GM12878 (cell line): ENCODE data around the gene FEN1. TPM values are rescaled to one million over a fixed set of nuclear protein-coding genes. Genes with fewer than 3 reads are reported as not detected.
A peak's percentile ranks its signal among the peaks of the same experiment; 100 is the strongest.

Experiments
- ATAC-seq: fragments of 200-7000 bp; cut with Tn5 transposase; 3 replicates; pipeline ENCODE4 v1.9.1; 2020; ENCODE audit warnings: mild to moderate bottlenecking, moderate library complexity
- BruUV-seq: library from RNA; stranded (reverse); fragments of 400-500 nt; replicated peaks from 2 replicates; lab custom pipeline; 2021; lab: Mats Ljungman, UMichigan
- CTCF ChIA-PET: fragments of 300-600 bp; sonication (Branson Sonifier 250); formaldehyde crosslinking; extraction: SDS; loops from one replicate; lab custom pipeline; 2021; ENCODE audit warnings: inconsistent platforms; lab: Yijun Ruan, JAX
- POLR2A ChIA-PET: fragments of 350-600 bp; formaldehyde crosslinking; extraction: SDS; loops from one replicate; lab custom pipeline; 2021; ENCODE audit warnings: inconsistent platforms; lab: Charles Lee
- RAD21 ChIA-PET: fragments of 300-600 bp; sonication (Branson Sonifier 250); formaldehyde crosslinking; loops from one replicate; lab custom pipeline; 2023; ENCODE audit warnings: antibody characterized with exemption; ENCODE audit not compliant: unreplicated experiment; lab: Charles Lee
- SMC1A ChIA-PET: fragments of 300-600 bp; sonication (Branson Sonifier 250); formaldehyde crosslinking; loops from one replicate; lab custom pipeline; 2023; ENCODE audit not compliant: unreplicated experiment, uncharacterized antibody; lab: Charles Lee
- DNase-seq: peaks from one replicate; pipeline ENCODE4 v3.0.0-alpha.2; 2011; ENCODE audit warnings: low read depth, low spot score
- FAIRE-seq: peaks from 3 replicates; lab custom pipeline; 2011; peaks lifted over from hg19 to GRCh38; lab: Jason Lieb, UNC
- H2AFZ ChIP-seq: 2 replicates; pipeline ENCODE4 v1.6.0; 2011; ENCODE audit warnings: low read depth, low read length, control low read depth; ENCODE audit not compliant: control insufficient read depth
- H3K27ac ChIP-seq: 2 replicates; pipeline ENCODE4 v1.5.1; 2011; ENCODE audit warnings: control low read depth; ENCODE audit not compliant: control insufficient read depth, insufficient read depth
- H3K27me3 ChIP-seq, 2 experiments: replicated peaks in 1 of 2; 2 replicates each; pipeline versions ENCODE4 v1.6.0 to v1.6.1; 2011; ENCODE audit warnings: low read length in 1 of 2; ENCODE audit not compliant: control insufficient read depth in 2 of 2, insufficient read depth in 2 of 2
- H3K36me3 ChIP-seq, 2 experiments: 2 replicates each; pipeline ENCODE4 v1.5.1; 2011; ENCODE audit warnings: low read length in 1 of 2; ENCODE audit not compliant: control insufficient read depth in 2 of 2, insufficient read depth in 2 of 2
- H3K4me1 ChIP-seq: 2 replicates; pipeline ENCODE4 v1.6.1; 2011; ENCODE audit warnings: mild to moderate bottlenecking, low read length, moderate library complexity, mixed read lengths; ENCODE audit not compliant: control insufficient read depth, insufficient read depth
- H3K4me2 ChIP-seq: 2 replicates; pipeline ENCODE4 v1.6.0; 2011; ENCODE audit warnings: control low read depth; ENCODE audit not compliant: control insufficient read depth, insufficient read depth
- H3K4me3 ChIP-seq: fragments of 200-600 bp; sonication (generic); 2 replicates; pipeline ENCODE4 v1.5.1; 2016
- H3K79me2 ChIP-seq: 2 replicates; pipeline ENCODE4 v1.6.0; 2011; ENCODE audit warnings: low read length; ENCODE audit not compliant: control insufficient read depth, insufficient read depth
- H3K9ac ChIP-seq: 2 replicates; pipeline ENCODE4 v1.8.0; 2011; ENCODE audit warnings: low read length, control low read depth, mixed read lengths; ENCODE audit not compliant: control insufficient read depth, insufficient read depth
- H3K9me3 ChIP-seq: replicated peaks from 3 replicates; pipeline ENCODE4 v1.5.1; 2011; ENCODE audit warnings: mild to moderate bottlenecking, low read length; ENCODE audit not compliant: control insufficient read depth, insufficient read depth
- H4K20me1 ChIP-seq: 2 replicates; pipeline ENCODE4 v1.6.0; 2011; ENCODE audit not compliant: control insufficient read depth, insufficient read depth
- BCL3 ChIP-seq: IDR thresholded peaks from 2 replicates; pipeline ENCODE4 v1.6.1; 2011; ENCODE audit warnings: borderline replicate concordance, low read depth, mild to moderate bottlenecking, moderate library complexity, low read length; ENCODE audit not compliant: insufficient read depth, poor library complexity, severe bottlenecking
- BHLHE40 ChIP-seq, 2 experiments: fragments of 450-650 bp in 1 of 2; IDR thresholded peaks; 2 replicates each; pipeline ENCODE4 v1.6.1; 2011 to 2017; ENCODE audit warnings: low read depth in 2 of 2, borderline replicate concordance in 1 of 2, improper control_type of control experiment in 1 of 2, low read length in 1 of 2, mild to moderate bottlenecking in 1 of 2
- BMI1 ChIP-seq: fragments of 450-650 bp; IDR thresholded peaks from 2 replicates; pipeline ENCODE4 v1.6.1; 2016; ENCODE audit warnings: mild to moderate bottlenecking, moderate library complexity, borderline replicate concordance
- CREM ChIP-seq: IDR thresholded peaks from 2 replicates; pipeline ENCODE4 v1.6.1; 2014; ENCODE audit warnings: antibody characterized with exemption, low read depth
- EP300 ChIP-seq, 2 experiments: fragments of 150-350 bp in 1 of 2; IDR thresholded peaks; 2 replicates each; pipeline ENCODE4 v1.6.1; 2011 to 2012; ENCODE audit warnings: low read depth in 2 of 2, low read length in 2 of 2, borderline replicate concordance in 1 of 2, improper control_type of control experiment in 1 of 2, inconsistent platforms in 1 of 2; ENCODE audit not compliant: control insufficient read depth in 1 of 2
- ESRRA ChIP-seq: IDR thresholded peaks from 2 replicates; pipeline ENCODE4 v1.6.1; 2012; ENCODE audit warnings: mild to moderate bottlenecking, low read length, improper control_type of control experiment
- IKZF1 ChIP-seq: fragments of 450-650 bp; conservative IDR thresholded peaks from 2 replicates; pipeline ENCODE4 v1.6.1; 2017; ENCODE audit warnings: antibody characterized with exemption, mild to moderate bottlenecking
- IKZF2 ChIP-seq, 2 experiments: fragments of 450-650 bp; IDR thresholded peaks; 2 replicates each; pipeline ENCODE4 v1.6.1; 2017; ENCODE audit warnings: mild to moderate bottlenecking in 2 of 2, moderate library complexity in 2 of 2
- MXI1 ChIP-seq: fragments of 150-350 bp; IDR thresholded peaks from 2 replicates; pipeline ENCODE4 v1.6.1; 2011; ENCODE audit warnings: low read depth, mild to moderate bottlenecking, inconsistent platforms, low read length, improper control_type of control experiment
- NFXL1 ChIP-seq: fragments of 450-650 bp; IDR thresholded peaks from 2 replicates; pipeline ENCODE4 v1.6.1; 2017; ENCODE audit warnings: antibody characterized with exemption, mild to moderate bottlenecking, borderline replicate concordance
- POLR2A ChIP-seq: IDR thresholded peaks from 2 replicates; pipeline ENCODE4 v1.6.1; 2011; ENCODE audit warnings: low read depth, mild to moderate bottlenecking, low read length
- STAT3 ChIP-seq: IDR thresholded peaks from 2 replicates; pipeline ENCODE4 v1.6.1; 2011; ENCODE audit warnings: low read depth, low read length, improper control_type of control experiment
- TCF3 ChIP-seq: IDR thresholded peaks from 2 replicates; pipeline ENCODE4 v1.6.1; 2012; ENCODE audit warnings: low read depth, mild to moderate bottlenecking, low read length, borderline replicate concordance; ENCODE audit not compliant: insufficient read depth
- YY1 ChIP-seq: IDR thresholded peaks from 2 replicates; pipeline ENCODE4 v1.6.1; 2011; ENCODE audit warnings: low read depth, mild to moderate bottlenecking, low read length
- WGBS: methylation state at CpG from one replicate; pipeline ENCODE4 v1.1.6; 2016; ENCODE audit warnings: low lambda C conversion rate; ENCODE audit not compliant: insufficient replicate concordance, insufficient coverage; ENCODE audit errors: missing lambda C conversion rate; 5-methylcytosine and 5-hydroxymethylcytosine counted together
- in situ Hi-C: fragments of 300-500 bp; cut with MboI; formaldehyde crosslinking; loops from 9 replicates; pipeline ENCODE4 v1.14.3; 2018; ENCODE audit warnings: mixed read lengths
- intact Hi-C: fragments of 100-400 bp; cut with micrococcal nuclease; formaldehyde crosslinking; loops from one replicate; pipeline ENCODE4 v1.14.2; 2022; ENCODE audit not compliant: unreplicated experiment
- polyA plus RNA-seq, 11 experiments: library from polyadenylated mRNA; depleted of rRNA in 4 of 11; unstranded in 6 of 11; stranded (reverse) in 5 of 11; fragments of >200 nt; fragmentation: Nextera tagmentation in 4 of 11; fragmentation: Illumina TruSeq in 1 of 11; extraction: Ambion mirVana in 4 of 11; extraction: Trizol in 1 of 11; gene quantifications; 1 replicate in 1 of 11; 2 replicates in 10 of 11; pipeline versions ENCODE4 v1.2.1 to v1.2.3, GENCODE V29; 2011 to 2016; ENCODE audit warnings: inconsistent platforms in 2 of 11, missing spikeins in 2 of 11, low read depth in 1 of 11
- total RNA-seq, 4 experiments: library from RNA; depleted of rRNA in 3 of 4; stranded (reverse); fragments of >200 nt in 3 of 4; fragmentation: Illumina TruSeq in 1 of 4; extraction: Trizol in 1 of 4; gene quantifications; 2 replicates each; pipeline versions ENCODE4 v1.2.1 to v1.2.3, GENCODE V29; 2013 to 2021

The FEN1 gene
- total and polyA plus RNA-seq, 10 of the 15 experiments (the other 5 are each of a cell fraction or from before 2014, with no cell fraction given) = 54.8 to 282 (median 125) TPM

- DNase-seq = no peak
- no peak for FAIRE-seq
- peak; percentile 59 for ATAC-seq
- intact Hi-C loops = no loop called here
- Histone ChIP-seq H3K4me3 (no peak overlapping the region), H4K20me1 (no peaks in the 10 kb centered on the region), H3K4me1 (no peaks in the 10 kb centered on the region; the same call in 1 of the 2 replicates), H2AFZ (no peak overlapping the region), H3K36me3 (no peaks in the 10 kb centered on the region), H3K9ac (no peak overlapping the region), H3K4me2 (0 out of 2 replicates have a peak overlapping the region, but pooled peaks have one; percentile 18), H3K79me2 (no peaks in the 10 kb centered on the region), H3K27me3 (no peaks in the 10 kb centered on the region), H3K9me3 (no peaks in the 10 kb centered on the region), H3K27ac (no peak overlapping the region)
- ChIA-PET CTCF (interaction anchor here (7.5 kb wide), 1 partner anchor 29 kb away, joined by 88 read pairs; no protein-coding TSS in a partner anchor), POLR2A (no interaction called here), SMC1A (interaction anchor here (0.8 to 2.6 kb wide), 2 partner anchors 24 to 28 kb away, joined by 3 to 8 read pairs; no protein-coding TSS in a partner anchor), RAD21 (interaction anchor here (0.6 kb wide), 1 partner anchor 30 kb away, joined by 5 read pairs; no protein-coding TSS in a partner anchor)
- BruUV-seq = no TSS peak
- WGBS = 41% methylated on average over 52 of the region's 67 CpGs
- TF ChIP-seq BHLHE40 (IDR thresholded peaks at IDR 0.05; ENCODE audit: borderline replicate concordance in 1 of 2, low read depth in 2 of 2, low read length in 1 of 2) = peak; percentile 24 to 66; a peak in 2 of 4 replicates
- no peak for TF ChIP-seq YY1
- in situ Hi-C loops = no loop called here
These were observed 15.2 kb upstream of the FEN1 start for GRCh38 chr11:61777234-61778090.

- Histone ChIP-seq H3K9me3 (no peaks in the 10 kb centered on the region), H3K36me3 (no peaks in the 10 kb centered on the region; a peak in 1 of 4 replicates), H3K27me3 (no peaks in the 10 kb centered on the region), H3K27ac (no peak overlapping the region), H3K79me2 (no peaks in the 10 kb centered on the region), H3K9ac (no peak overlapping the region), H4K20me1 (no peaks in the 10 kb centered on the region), H3K4me3 (no peak overlapping the region), H2AFZ (no peak overlapping the region), H3K4me2 (no peak overlapping the region), H3K4me1 (no peaks in the 10 kb centered on the region; the same call in 1 of the 2 replicates)
- ChIA-PET RAD21 (interaction anchor here (1.7 kb wide), 1 partner anchor 31 kb away, joined by 4 read pairs; no protein-coding TSS in a partner anchor), CTCF (interaction anchor here (0.6 to 7.5 kb wide), 4 partner anchors 9 to 30 kb away, joined by 3 to 88 read pairs (median 4); no protein-coding TSS in a partner anchor), POLR2A (no interaction called here), SMC1A (no interaction called here)
- DNase-seq = no peak
- ATAC-seq = no peak
- no TSS peak for BruUV-seq
- in situ Hi-C loops (no loop called here), intact Hi-C loops (no loop called here)
- 63% methylated on average over 11 of the region's 11 CpGs for WGBS
- FAIRE-seq = no peak
- no peak for TF ChIP-seq CREM
- no peak for TF ChIP-seq POLR2A
- no peak for TF ChIP-seq TCF3
- TF ChIP-seq STAT3 = no peak
- no peak for TF ChIP-seq BCL3
- TF ChIP-seq NFXL1 = no peak
- no peak for TF ChIP-seq IKZF2 (IDR thresholded peaks at IDR 0.05)
- no peak for TF ChIP-seq EP300 (IDR thresholded peaks at IDR 0.05; ENCODE audit: borderline replicate concordance in 1 of 2, control insufficient read depth in 1 of 2, low read depth in 2 of 2, low read length in 2 of 2)
- no peak for TF ChIP-seq ESRRA
- no peak for TF ChIP-seq MXI1
- no peak for TF ChIP-seq IKZF1
- TF ChIP-seq BMI1 = no peak
These were observed 14.3 kb upstream of the FEN1 start for GRCh38 chr11:61778357-61778886.
